Testis (tissue), 3 donors: Measurements from ENCODE around the gene MBNL3. TPM values are rescaled to one million over a fixed set of nuclear protein-coding genes. Genes with fewer than 3 reads are reported as not detected.

Experiments
- DNase-seq: peaks from one replicate; pipeline ENCODE4 v3.0.0-alpha.2; 2019
- H3K27ac ChIP-seq, 2 donors: fragments of 200-600 bp; sonication (generic); one replicate each; pipeline ENCODE4 v1.5.1; 2019
- H3K27me3 ChIP-seq: fragments of 200-600 bp; sonication (generic); one replicate; pipeline ENCODE4 v1.5.1; 2019
- H3K36me3 ChIP-seq: fragments of 200-600 bp; sonication (generic); one replicate; pipeline ENCODE4 v1.5.1; 2017; ENCODE audit warnings: low read depth; ENCODE audit errors: missing control alignments
- H3K4me1 ChIP-seq: fragments of 200-600 bp; sonication (generic); one replicate; pipeline ENCODE4 v1.5.1; 2019
- H3K4me3 ChIP-seq, 2 donors: fragments of 200-600 bp; sonication (generic); one replicate each; pipeline ENCODE4 v1.5.1; 2017 to 2019
- H3K9me3 ChIP-seq: fragments of 200-600 bp; sonication (generic); one replicate; pipeline ENCODE4 v1.5.1; 2017
- CTCF ChIP-seq, 3 experiments: fragments of 450-650 bp in 2 of 3; fragments of 200-600 bp in 1 of 3; sonication (generic) in 1 of 3; IDR thresholded peaks; one replicate each; pipeline ENCODE4 v1.5.1; 2016 to 2019; ENCODE audit warnings: antibody characterized with exemption in 3 of 3, mild to moderate bottlenecking in 2 of 3, moderate library complexity in 1 of 3
- POLR2A ChIP-seq: fragments of 450-650 bp; IDR thresholded peaks from one replicate; pipeline ENCODE4 v1.6.1; 2017; ENCODE audit warnings: antibody characterized with exemption, mild to moderate bottlenecking, moderate library complexity
- WGBS, 2 donors: methylation state at CpG; one replicate each; pipeline ENCODE4 v1.1.5; 2018; 5-methylcytosine and 5-hydroxymethylcytosine counted together
- intact Hi-C: fragments of 100-400 bp; cut with DNase I; formaldehyde crosslinking; loops from one replicate; pipeline ENCODE4 v1.15.1; 2023; ENCODE audit warnings: low total_unique reads
- polyA plus RNA-seq: library from polyadenylated mRNA; stranded (reverse); fragments of 350-450 nt; fragmentation: Illumina TruSeq; extraction: RNeasy Lipid Tissue Mini Kit (QIAGEN cat#74804); gene quantifications from one replicate; pipeline ENCODE4 v1.2.3, GENCODE V29; 2014; ENCODE audit warnings: low read depth, low replicate concordance; ENCODE audit not compliant: insufficient read depth
- total RNA-seq, 2 donors: library from RNA; depleted of rRNA; stranded (reverse); fragments of >200 nt; gene quantifications; one replicate each; pipeline ENCODE4 v1.2.3, GENCODE V29; 2016

Gene MBNL3
- total and polyA plus RNA-seq, 3 donors from 2014 or later, result 86.5 to 319 (median 175) TPM

GRCh38 chrX:132389480-132389879 lies 99.4 kb downstream of the MBNL3 start:
- Histone ChIP-seq H3K27ac (peak overlapping the region in 1 of 2 donors; percentile 19), H3K4me1 (no peaks in the 10 kb centered on the region), H3K9me3 (no peaks in the 10 kb centered on the region), H3K4me3 (no peak overlapping the region), H3K27me3 (no peaks in the 10 kb centered on the region), H3K36me3 (no peaks in the 10 kb centered on the region)
- intact Hi-C loops, result no loop called here
- WGBS, 2 donors, result 43% methylated on average over 2 of the region's 2 CpGs; no CpG with 5 or more reads in 1 of the 2 donors
- no peak for DNase-seq
- TF ChIP-seq POLR2A, result no peak
- no peak for TF ChIP-seq CTCF (IDR thresholded peaks at IDR 0.05)

GRCh38 chrX:132388371-132388770 lies 100.5 kb downstream of the MBNL3 start:
- Histone ChIP-seq H3K27me3 (no peaks in the 10 kb centered on the region), H3K27ac (no peak overlapping the region), H3K9me3 (no peaks in the 10 kb centered on the region), H3K36me3 (no peaks in the 10 kb centered on the region), H3K4me1 (no peaks in the 10 kb centered on the region), H3K4me3 (no peak overlapping the region)
- intact Hi-C loops, result no loop called here
- TF ChIP-seq POLR2A (no peak), CTCF (IDR thresholded peaks at IDR 0.05) (no peak)
- WGBS, 2 donors, result 52 to 59% methylated on average over 3 of the region's 3 CpGs
- no peak for DNase-seq

- Histone ChIP-seq H3K27ac (no peak overlapping the region), H3K27me3 (no peaks in the 10 kb centered on the region), H3K36me3 (no peaks in the 10 kb centered on the region), H3K4me1 (no peaks in the 10 kb centered on the region), H3K4me3 (no peak overlapping the region), H3K9me3 (no peaks in the 10 kb centered on the region)
- WGBS, 2 donors, result 78 to 82% methylated on average over 2 of the region's 2 CpGs
- intact Hi-C loops, result no loop called here
- no peak for TF ChIP-seq POLR2A
- TF ChIP-seq CTCF (IDR thresholded peaks at IDR 0.05), result no peak
- no peak for DNase-seq
Measured at GRCh38 chrX:132384301-132384700, 104.5 kb downstream of the MBNL3 start.

GRCh38 chrX:132382068-132382467 lies 106.8 kb downstream of the MBNL3 start:
- intact Hi-C loops, result no loop called here
- Histone ChIP-seq H3K4me1 (no peaks in the 10 kb centered on the region), H3K27me3 (no peaks in the 10 kb centered on the region), H3K4me3 (no peak overlapping the region), H3K27ac (no peak overlapping the region), H3K9me3 (no peaks in the 10 kb centered on the region), H3K36me3 (no peaks in the 10 kb centered on the region)
- TF ChIP-seq POLR2A (no peak), CTCF (IDR thresholded peaks at IDR 0.05) (no peak)
- DNase-seq, result no peak
- 86 to 89% methylated on average over 7 of the region's 7 CpGs for WGBS, 2 donors

- 85 to 88% methylated on average over 2 of the region's 2 CpGs for WGBS, 2 donors
Measured at GRCh38 chrX:132378281-132378680, 110.6 kb downstream of the MBNL3 start.

More at GRCh38 chrX:132378281-132378680, 110.6 kb downstream of the MBNL3 start:
- H3K36me3 ChIP-seq, result no peaks in the 10 kb centered on the region
- no peak for TF ChIP-seq POLR2A
- TF ChIP-seq CTCF (IDR thresholded peaks at IDR 0.05), result no peak
- H3K27me3 ChIP-seq, result no peaks in the 10 kb centered on the region
- DNase-seq, result no peak
- intact Hi-C loops, result no loop called here
- no peak overlapping the region for H3K27ac ChIP-seq
- peaks cover 2% of the 10 kb centered on the region for H3K4me1 ChIP-seq
- H3K9me3 ChIP-seq, result no peaks in the 10 kb centered on the region
- no peak overlapping the region for H3K4me3 ChIP-seq
